ENCODE data around the gene ABCA1.

ABCA1 gene

DNA sequence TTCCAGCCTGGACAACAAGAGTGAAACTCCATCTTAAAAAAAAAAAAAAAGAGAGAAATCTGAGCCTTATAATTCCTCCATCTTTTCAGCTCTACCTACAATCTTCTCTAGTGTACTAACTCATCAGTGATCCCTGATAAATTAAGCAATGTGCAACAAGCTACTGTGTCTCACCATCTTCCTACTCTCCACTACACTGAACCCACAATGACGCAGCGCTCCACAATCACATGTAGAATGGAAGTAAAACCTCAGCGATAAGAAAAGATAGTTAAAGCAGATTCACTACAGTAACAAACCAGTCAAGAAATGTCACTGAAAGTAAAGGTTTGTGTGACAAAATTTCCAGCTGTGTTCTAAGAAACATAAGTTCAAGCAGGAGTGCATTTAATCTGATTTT is 13.5 kb downstream of the ABCA1 start:
- Histone ChIP-seq H3K9me3 (ENCODE audit: severe bottlenecking) (no peaks in the 10 kb centered on the region), H3K27ac (no peak overlapping the region), H3K27me3 (ENCODE audit: insufficient read depth, low read depth, severe bottlenecking) (no peaks in the 10 kb centered on the region), H3K4me3 (ENCODE audit: low read depth, low read length) (no peak overlapping the region), H3K36me3 (no peaks in the 10 kb centered on the region)
- no peak for TF ChIP-seq CTCF (IDR thresholded peaks at IDR 0.05; ENCODE audit: low read depth, low read length)
- DNase-seq: no peak

DNA sequence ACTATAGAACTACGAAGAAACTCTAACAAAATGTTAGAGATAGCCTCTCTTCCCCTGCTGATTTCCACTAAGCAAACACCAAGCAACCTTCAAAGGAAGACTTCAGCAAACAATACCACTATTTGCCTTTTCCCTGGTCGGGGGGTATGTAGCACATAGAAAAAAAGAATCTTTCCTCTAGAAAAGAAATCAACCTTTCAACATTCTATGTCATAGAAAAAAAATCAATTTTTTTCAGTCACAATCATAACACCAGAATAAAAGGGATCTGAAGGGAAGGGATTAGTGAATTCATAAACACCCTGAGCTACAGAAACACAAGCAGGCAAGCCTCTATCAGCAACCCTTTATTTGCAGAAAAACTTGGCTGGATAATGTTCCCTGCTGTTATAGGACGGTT is 15.3 kb downstream of the ABCA1 start:
- no peak overlapping the region for H3K4me3 ChIP-seq (ENCODE audit: low read depth, low read length)
- H3K27ac ChIP-seq: no peak overlapping the region
- no peaks in the 10 kb centered on the region for H3K36me3 ChIP-seq
- H3K9me3 ChIP-seq (ENCODE audit: severe bottlenecking): no peaks in the 10 kb centered on the region
- DNase-seq: no peak
- no peaks in the 10 kb centered on the region for H3K27me3 ChIP-seq (ENCODE audit: insufficient read depth, low read depth, severe bottlenecking)
- TF ChIP-seq CTCF (IDR thresholded peaks at IDR 0.05; ENCODE audit: low read depth, low read length): no peak

GRCh38 chr9:104911032-104911607 is 16.8 kb downstream of the ABCA1 start:
- TF ChIP-seq CTCF (IDR thresholded peaks at IDR 0.05; ENCODE audit: low read depth, low read length): no peak
- peak; percentile 84 for DNase-seq
- H3K36me3 ChIP-seq: no peaks in the 10 kb centered on the region
- no peak overlapping the region for H3K27ac ChIP-seq
- no peaks in the 10 kb centered on the region for H3K27me3 ChIP-seq (ENCODE audit: insufficient read depth, low read depth, severe bottlenecking)
- H3K9me3 ChIP-seq (ENCODE audit: severe bottlenecking): no peaks in the 10 kb centered on the region
- H3K4me3 ChIP-seq (ENCODE audit: low read depth, low read length): no peak overlapping the region

DNA sequence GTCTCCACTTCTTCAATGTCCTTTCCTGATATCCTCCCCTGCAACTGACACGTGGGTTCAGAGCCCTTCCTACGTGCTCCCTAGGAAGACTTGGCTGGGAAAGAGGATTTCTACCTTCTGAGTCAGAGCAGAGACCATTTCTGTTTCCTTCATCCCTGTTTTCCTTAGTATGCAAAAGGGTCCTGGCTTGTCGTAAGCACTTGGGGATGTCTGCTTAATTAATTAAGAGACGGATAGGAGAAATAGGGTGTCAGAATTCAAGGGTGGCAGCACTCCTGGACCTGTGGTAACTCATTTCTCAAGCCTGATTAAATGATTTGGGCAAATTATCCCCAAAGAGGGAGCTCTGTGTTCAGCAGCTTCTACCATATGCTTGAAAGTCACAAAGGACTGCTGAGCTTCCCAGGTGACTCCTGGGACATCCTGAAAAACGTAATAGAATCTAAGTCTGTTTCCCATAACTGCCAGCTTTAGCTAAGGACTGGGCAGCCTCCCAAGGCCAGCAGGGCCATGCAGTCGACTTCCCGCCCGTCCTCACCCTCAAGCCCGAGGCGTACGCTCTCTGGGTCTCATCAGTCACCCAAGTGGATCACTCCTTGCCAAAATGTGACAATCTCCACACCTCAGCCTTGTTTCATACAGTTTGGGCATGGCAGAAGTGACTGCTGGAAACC is 20.5 kb downstream of the ABCA1 start:
- Histone ChIP-seq H3K36me3 (no peaks in the 10 kb centered on the region), H3K9me3 (ENCODE audit: severe bottlenecking) (no peaks in the 10 kb centered on the region), H3K4me3 (ENCODE audit: low read depth, low read length) (no peak overlapping the region), H3K27me3 (ENCODE audit: insufficient read depth, low read depth, severe bottlenecking) (no peaks in the 10 kb centered on the region), H3K27ac (no peak overlapping the region)
- no peak for TF ChIP-seq CTCF (IDR thresholded peaks at IDR 0.05; ENCODE audit: low read depth, low read length)
- DNase-seq: no peak

DNA sequence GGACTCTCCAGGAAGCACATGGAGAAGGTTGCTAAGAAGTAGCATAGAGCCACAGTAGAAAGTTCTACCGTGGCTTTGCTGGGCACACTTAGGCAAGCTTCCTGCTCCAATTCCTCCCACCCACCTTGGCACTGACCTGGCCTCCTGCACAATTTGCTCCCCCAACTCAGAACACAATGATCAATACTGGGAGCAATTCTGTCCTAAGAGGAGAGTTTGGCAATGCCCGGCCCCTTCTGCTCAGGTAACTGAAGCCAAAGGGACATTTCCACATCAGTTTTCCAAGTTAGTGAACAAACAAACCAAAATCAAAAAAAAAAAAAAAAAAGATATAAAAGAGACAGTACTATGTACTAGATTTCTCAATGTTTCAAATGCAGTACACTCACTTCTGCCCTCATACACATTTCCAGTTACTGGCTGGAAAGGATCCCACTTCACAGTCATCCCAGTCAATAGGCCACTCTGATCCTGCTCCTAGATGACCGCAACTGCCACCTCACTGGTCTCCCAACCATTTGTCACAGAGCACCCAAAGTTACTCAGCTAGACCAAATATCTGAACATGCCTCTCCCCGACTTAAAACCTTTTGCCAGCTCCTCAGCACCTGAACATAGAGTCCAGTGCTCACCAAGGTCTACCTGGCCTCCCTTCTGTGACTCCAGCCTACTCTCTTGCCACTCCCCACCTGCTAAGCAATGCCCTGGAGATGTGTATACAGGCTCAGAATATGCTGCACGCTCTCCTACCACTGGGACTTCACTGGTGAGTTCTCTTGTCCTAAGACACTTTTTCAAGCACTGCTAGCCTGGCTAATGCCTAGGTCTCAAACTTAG is 21.3 kb downstream of the ABCA1 start:
- Histone ChIP-seq H3K27me3 (ENCODE audit: insufficient read depth, low read depth, severe bottlenecking) (no peaks in the 10 kb centered on the region), H3K27ac (no peak overlapping the region), H3K9me3 (ENCODE audit: severe bottlenecking) (no peaks in the 10 kb centered on the region), H3K36me3 (no peaks in the 10 kb centered on the region), H3K4me3 (ENCODE audit: low read depth, low read length) (no peak overlapping the region)
- no peak for TF ChIP-seq CTCF (IDR thresholded peaks at IDR 0.05; ENCODE audit: low read depth, low read length)
- no peak for DNase-seq

Measured in WERI-Rb-1 (cell line).